Stomach smooth muscle (tissue), 2 donors: ENCODE measurements around the gene ANKIB1.

Experiments used
- H3K27ac ChIP-seq: one replicate; pipeline ENCODE4 v1.7.0; 2013; ENCODE audit warnings: mild to moderate bottlenecking, low read length, inconsistent platforms
- H3K27me3 ChIP-seq, 2 donors: one replicate each; pipeline ENCODE4 v1.7.0; 2013; ENCODE audit warnings: low read length in 2 of 2; ENCODE audit not compliant: insufficient read depth in 2 of 2, control insufficient read depth in 1 of 2
- H3K36me3 ChIP-seq, 2 donors: one replicate each; pipeline ENCODE4 v1.7.0; 2013; ENCODE audit warnings: low read length in 2 of 2; ENCODE audit not compliant: control insufficient read depth in 2 of 2, insufficient read depth in 2 of 2
- H3K4me1 ChIP-seq: one replicate; pipeline ENCODE4 v1.7.0; 2013; ENCODE audit warnings: low read length; ENCODE audit not compliant: control insufficient read depth, insufficient read depth
- H3K4me3 ChIP-seq, 2 donors: one replicate each; pipeline ENCODE4 v1.7.0; 2013; ENCODE audit warnings: low read length in 2 of 2
- H3K9ac ChIP-seq, 2 donors: one replicate each; pipeline ENCODE4 v1.7.0; 2013; ENCODE audit warnings: low read length in 2 of 2, mild to moderate bottlenecking in 1 of 2
- H3K9me3 ChIP-seq, 2 donors: one replicate each; pipeline ENCODE4 v1.7.0; 2013; ENCODE audit warnings: low read length in 2 of 2; ENCODE audit not compliant: control insufficient read depth in 2 of 2
- donor health status: healthy.
- donor health status: Pancreatic carcinoma.

Gene ANKIB1

DNA sequence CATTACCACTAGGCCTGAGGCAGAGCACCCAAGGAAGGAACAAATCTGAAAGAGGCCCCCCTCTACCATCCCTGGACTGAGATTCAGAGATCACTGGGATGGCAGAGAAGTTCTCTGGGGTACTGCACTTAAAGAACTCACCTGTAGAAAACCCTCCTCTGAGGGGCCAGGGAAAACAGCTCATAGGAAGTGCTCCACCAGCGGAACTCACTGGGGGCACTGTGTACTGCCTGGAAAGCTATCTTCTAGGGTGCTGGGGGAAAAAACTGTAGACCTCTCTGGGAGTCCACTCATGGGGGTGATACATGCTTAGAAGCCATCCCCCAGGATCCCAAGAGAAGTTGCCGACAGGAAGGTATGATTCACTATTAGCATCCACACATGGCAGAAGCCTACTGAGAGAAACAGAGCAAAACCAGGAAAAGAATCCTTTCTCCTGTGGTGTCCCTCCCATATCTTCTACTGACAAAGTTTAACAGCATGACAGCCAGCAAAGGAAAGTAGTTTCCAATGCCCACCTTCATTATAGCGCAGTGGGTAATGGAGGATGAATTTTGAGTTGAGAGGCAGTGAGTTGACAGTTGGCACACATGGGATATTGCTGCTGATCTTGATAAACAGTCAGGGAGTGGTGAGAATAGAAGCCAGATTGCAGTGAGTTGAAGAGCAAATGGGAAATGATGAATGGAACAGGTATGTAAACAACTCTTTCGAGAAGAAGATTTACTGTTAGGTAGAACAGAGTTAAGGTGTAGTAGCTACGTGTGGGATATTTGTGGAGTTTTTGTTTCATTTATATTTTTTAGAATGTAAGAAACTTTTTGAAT, 20.9 kb downstream of the ANKIB1 start:
- Histone ChIP-seq H3K4me1 (no peaks in the 10 kb centered on the region), H3K4me3 (no peak overlapping the region), H3K27me3 (no peaks in the 10 kb centered on the region), H3K9me3 (no peaks in the 10 kb centered on the region), H3K36me3 (no peaks in the 10 kb centered on the region), H3K27ac (no peak overlapping the region), H3K9ac (no peak overlapping the region)

DNA sequence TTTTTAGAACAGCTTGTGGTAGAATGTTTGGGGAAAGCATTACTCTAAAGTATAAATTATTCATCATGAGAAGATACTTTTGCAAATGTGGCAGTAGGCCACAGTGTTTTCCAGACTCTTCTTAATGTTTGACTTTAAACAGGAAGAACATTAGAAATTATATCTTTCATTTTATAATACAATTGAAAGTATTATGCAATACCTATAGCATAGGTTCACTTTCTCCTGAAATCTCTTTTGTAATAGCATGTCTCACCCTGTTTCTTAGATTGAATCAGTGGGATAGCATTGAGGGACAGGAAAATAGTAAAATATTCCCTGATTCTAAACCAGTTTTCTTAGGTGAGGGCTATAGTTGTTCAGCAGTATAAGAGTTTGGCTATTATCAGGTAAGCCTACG, 23.1 kb downstream of the ANKIB1 start:
- H3K27me3 ChIP-seq, result no peaks in the 10 kb centered on the region
- H3K4me1 ChIP-seq, result no peaks in the 10 kb centered on the region
- H3K9me3 ChIP-seq, result no peaks in the 10 kb centered on the region

DNA sequence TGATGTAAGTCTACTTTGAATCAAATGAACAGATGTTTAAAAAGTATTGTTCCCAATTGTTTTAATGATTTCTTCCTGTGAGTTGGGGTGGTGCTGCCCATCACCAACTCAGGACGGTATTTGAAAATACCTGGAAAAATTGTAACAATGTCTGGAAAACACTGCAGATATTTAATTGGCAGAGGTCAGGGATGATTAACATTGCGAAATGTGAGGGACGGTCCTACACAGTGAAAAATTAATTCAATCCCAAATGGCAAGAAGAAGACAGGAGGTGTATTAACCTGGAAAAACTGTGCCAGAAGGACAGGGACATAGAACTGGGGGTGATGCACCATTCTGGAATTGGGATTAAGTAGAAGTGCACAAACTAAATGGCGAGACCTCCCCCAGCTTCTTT, 29.6 kb downstream of the ANKIB1 start:
- Histone ChIP-seq H3K4me3 (no peak overlapping the region), H3K9me3 (no peaks in the 10 kb centered on the region), H3K9ac (no peak overlapping the region), H3K36me3 (no peaks in the 10 kb centered on the region), H3K27me3 (no peaks in the 10 kb centered on the region), H3K4me1 (no peaks in the 10 kb centered on the region), H3K27ac (no peak overlapping the region)

More for the DNA sequence above, 23.1 kb downstream of the ANKIB1 start:
- no peaks in the 10 kb centered on the region for H3K36me3 ChIP-seq
- no peak overlapping the region for H3K4me3 ChIP-seq
- no peak overlapping the region for H3K27ac ChIP-seq
- H3K9ac ChIP-seq, result no peak overlapping the region

DNA sequence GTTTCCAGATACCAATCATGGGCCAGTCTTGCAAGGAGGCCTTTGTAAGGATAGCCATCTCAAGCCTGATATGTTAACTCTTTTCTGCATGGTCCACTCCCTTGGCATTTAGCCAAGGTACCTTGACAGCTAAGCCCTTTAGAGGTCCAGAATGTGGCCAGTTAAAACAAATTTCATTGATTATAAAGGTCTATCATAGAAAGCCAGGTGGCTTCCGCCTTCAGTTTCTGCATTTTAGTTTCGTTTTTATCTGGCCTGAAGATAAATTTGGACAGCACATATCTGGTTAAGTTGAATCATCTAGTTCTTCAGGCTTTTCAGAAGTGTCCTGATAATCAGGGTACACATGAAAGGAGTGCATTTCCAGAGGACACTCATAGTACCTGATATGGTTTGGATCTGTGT, 30.7 kb downstream of the ANKIB1 start:
- Histone ChIP-seq H3K27ac (no peak overlapping the region), H3K4me3 (no peak overlapping the region), H3K9me3 (no peaks in the 10 kb centered on the region), H3K9ac (no peak overlapping the region), H3K27me3 (no peaks in the 10 kb centered on the region), H3K36me3 (no peaks in the 10 kb centered on the region), H3K4me1 (no peaks in the 10 kb centered on the region)

DNA sequence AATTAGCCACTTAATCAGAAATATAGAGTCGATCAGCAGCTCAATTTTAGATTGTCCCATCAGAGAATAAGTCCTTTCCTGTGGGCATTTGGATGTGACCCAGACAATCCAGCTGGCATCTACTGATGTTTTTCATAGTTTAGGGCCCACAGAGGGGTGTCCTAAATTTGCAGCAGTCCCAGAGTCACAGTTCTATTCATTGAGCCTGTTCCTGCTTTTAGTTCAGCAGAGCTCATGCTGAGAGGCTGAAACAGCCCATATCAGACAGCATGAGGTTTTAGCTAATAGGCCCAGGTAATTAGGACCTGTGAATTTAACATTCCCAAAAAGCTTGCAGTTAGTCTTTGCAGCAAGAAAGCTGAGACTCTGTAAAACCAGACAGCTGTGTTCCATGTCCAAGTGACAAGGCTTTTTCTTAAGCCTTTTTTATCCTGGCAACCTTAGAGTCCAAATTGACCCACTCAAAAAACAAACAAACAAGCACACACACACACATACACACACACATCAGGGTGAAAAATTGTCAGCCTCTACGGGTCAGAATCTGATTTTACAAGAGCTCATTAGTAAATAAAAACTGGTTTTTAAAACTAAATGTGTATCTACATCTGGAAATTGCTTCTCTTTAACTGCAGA, 33.7 kb downstream of the ANKIB1 start:
- Histone ChIP-seq H3K4me1 (no peaks in the 10 kb centered on the region), H3K4me3 (no peak overlapping the region), H3K27me3 (no peaks in the 10 kb centered on the region), H3K36me3 (no peaks in the 10 kb centered on the region), H3K9ac (no peak overlapping the region), H3K9me3 (no peaks in the 10 kb centered on the region), H3K27ac (no peak overlapping the region)

DNA sequence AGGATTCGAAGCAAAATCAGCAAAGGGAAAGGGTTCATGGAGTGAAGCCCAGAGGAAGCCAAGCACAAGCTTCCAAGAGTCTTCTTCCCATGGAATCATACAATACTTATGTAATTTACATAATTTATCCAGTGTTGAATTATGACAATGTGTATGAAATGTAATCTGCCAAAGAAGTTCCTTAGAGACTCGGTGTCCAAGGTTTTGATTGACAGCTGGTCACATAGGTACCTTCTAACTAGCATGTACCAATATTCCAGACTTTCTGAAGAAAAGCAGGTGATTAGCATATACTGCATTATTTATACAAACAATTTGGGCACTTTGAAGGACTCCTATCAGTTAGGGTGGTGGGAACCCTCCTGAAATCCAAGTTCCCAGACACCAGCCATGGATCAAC, 35.3 kb downstream of the ANKIB1 start:
- Histone ChIP-seq H3K27ac (no peak overlapping the region), H3K4me1 (no peaks in the 10 kb centered on the region), H3K36me3 (no peaks in the 10 kb centered on the region), H3K9me3 (no peaks in the 10 kb centered on the region), H3K4me3 (no peak overlapping the region), H3K9ac (no peak overlapping the region), H3K27me3 (no peaks in the 10 kb centered on the region)

DNA sequence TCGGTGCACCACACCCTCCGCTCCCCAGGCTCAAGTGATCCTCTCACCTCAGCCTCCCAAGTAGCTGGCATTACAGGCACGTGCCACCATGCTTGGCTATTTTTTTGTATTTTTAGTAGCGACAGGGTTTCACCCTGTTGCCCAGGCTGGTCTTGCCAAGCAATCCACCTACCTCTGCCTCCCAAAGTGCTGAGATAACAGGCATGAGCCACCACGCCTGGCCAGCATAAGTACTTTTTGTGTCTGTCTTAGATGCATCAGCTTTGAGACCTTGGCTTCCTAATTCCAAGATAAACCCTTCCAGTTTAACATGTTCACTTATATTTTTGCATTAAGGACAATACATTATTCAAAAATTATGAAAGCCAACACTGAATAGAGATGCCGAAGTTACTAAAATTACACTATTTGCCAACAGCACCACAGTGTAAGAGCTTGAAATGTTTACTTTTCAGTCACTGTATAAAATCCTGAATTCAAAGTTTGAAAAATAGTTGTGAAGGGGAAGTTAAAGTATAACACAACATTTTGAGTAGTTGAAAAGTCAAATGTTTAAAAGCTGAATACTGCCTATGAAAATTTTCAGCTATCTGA, 36.5 kb downstream of the ANKIB1 start:
- Histone ChIP-seq H3K27ac (no peak overlapping the region), H3K36me3 (no peaks in the 10 kb centered on the region), H3K27me3 (no peaks in the 10 kb centered on the region), H3K4me3 (no peak overlapping the region), H3K4me1 (no peaks in the 10 kb centered on the region), H3K9me3 (no peaks in the 10 kb centered on the region), H3K9ac (no peak overlapping the region)

DNA sequence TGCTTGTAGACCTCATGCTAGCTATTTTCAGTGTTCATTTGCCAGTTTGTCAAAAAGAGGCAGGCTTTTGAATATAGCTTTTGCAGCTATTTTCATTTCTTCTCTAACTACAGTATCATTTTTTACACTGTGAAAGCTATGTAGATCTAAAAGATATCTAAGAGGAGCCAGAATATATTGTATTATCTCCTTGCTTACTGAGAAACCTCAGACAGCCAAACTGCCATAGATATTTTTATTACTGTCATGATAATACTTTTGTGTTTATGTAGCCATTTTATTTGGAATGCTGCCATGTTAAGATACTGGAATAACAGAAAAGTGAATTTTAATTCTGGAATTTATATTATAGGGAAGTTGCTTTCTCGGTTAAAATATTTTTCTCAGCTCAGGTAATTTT, 37.2 kb downstream of the ANKIB1 start:
- Histone ChIP-seq H3K9ac (no peak overlapping the region), H3K4me3 (no peak overlapping the region), H3K4me1 (no peaks in the 10 kb centered on the region), H3K36me3 (no peaks in the 10 kb centered on the region), H3K27ac (no peak overlapping the region), H3K9me3 (no peaks in the 10 kb centered on the region), H3K27me3 (no peaks in the 10 kb centered on the region)

DNA sequence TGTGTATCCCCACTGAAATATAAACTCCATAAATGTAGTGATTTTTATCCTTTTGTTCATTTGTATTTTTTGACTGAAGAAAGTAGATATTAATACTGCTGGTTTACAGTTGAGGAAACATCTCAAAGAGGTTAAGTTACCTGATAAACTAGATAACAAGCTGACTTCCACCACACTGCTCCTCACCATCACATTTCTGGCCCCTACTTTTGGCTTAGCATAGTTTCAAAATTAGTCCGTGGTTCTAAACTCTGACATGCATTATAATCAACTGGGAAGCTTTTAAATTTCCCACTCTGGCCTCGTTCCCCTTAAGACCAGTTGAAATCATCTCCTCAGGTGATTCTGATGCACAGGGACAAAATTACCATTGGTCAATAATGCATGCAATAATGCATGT, 43.5 kb downstream of the ANKIB1 start:
- Histone ChIP-seq H3K9me3 (no peaks in the 10 kb centered on the region), H3K27me3 (no peaks in the 10 kb centered on the region), H3K27ac (no peak overlapping the region), H3K9ac (no peak overlapping the region), H3K36me3 (no peaks in the 10 kb centered on the region), H3K4me1 (no peaks in the 10 kb centered on the region), H3K4me3 (no peak overlapping the region)

DNA sequence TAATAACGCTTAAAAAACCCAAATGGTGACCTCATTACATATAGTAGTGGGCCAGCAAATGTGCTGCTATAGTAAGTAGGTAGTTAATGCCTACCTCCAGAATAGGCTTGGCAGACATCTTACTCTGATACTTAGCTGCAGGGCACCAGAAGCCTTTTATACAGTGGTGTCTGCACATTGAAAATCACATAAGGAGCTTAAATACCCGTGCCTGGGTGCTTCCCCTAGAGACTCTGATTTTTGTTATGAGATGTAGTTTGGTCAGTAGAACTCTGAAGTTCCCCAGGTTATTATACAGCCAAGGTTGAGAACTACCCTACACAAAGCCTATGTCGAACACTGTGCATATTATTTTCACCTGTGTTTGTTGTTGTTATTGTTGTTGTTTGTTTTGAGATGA, 47.2 kb downstream of the ANKIB1 start:
- Histone ChIP-seq H3K27me3 (no peaks in the 10 kb centered on the region), H3K9me3 (no peaks in the 10 kb centered on the region), H3K36me3 (no peaks in the 10 kb centered on the region), H3K4me1 (no peaks in the 10 kb centered on the region), H3K27ac (no peak overlapping the region), H3K4me3 (no peak overlapping the region), H3K9ac (no peak overlapping the region)
